Heart left ventricle (tissue), 13 donors: ENCODE data around the gene RIPK1.
"Not testable (repeated sequence)": the region's sequence is repeated elsewhere in the genome, so short reads cannot be mapped to it uniquely, and the experiment has no call there.

Source experiments
- POLR2A ChIP-seq, 2 donors: fragments of 450-650 bp; IDR thresholded peaks; one replicate each; pipeline ENCODE4 v1.6.1; 2017; ENCODE audit warnings: antibody characterized with exemption in 2 of 2, mild to moderate bottlenecking in 2 of 2, moderate library complexity in 2 of 2
- TF ChIP-seq, protein P1 (sequence below), 12 donors: fragments of 200-600 bp; sonication (generic) in 4 of 12; IDR thresholded peaks; one replicate each; pipeline versions ENCODE4 v1.5.0 to v1.8.0; 2018 to 2022; ENCODE audit warnings: antibody characterized with exemption in 12 of 12, mild to moderate bottlenecking in 5 of 12
- donor health status: ischemic (EF 13 %, LVEDD 7.1; RV severe dilation, severe dysfunction).
- donor health status: DM: no; HTN: yes; CAD: no.
- donor health status: DM: no; HTN: no; CAD: no.
- donor health status: ischemic (EF 25% LVEDD 6.9; RV normal size, moderate dysfunction).
- donor health status: ischemic (EF 25% LVEDD 5.7; RV mildly dilated, moderate dysfunction).
- donor health status: ischemic (EF 35%, LVEDD 5.7; RV mildly dilated, moderate dysfunction).
- donor health status: nonischemic (EF 11% LVEDD 7.7; RV severe dilation, severe dysfunction).
- donor health status: DM: yes; HTN: yes; CAD: no.
- donor health status: PGD.
- donor health status: ischemic (EF 29% LVEDD 5.4; RV normal size, mild dysfunction).
- donor health status: nonischemic (EF 23%, LVEDD 6.1; RV moderate dilation, normal function).

DNA sequence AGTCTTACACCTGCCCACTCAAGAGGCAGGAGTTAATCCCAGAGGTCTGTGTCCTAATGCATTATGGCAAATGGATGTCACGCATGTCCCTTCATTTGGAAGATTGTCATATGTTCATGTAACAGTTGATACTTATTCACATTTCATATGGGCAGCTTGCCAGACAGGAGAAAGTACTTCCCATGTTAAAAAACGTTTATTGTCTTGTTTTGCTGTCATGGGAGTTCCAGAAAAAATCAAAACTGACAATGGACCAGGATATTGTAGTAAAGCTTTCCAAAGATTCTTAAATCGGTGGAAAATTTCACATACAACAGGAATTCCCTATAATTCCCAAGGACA lies 13.2 kb upstream of the RIPK1 start:
- TF ChIP-seq POLR2A (IDR thresholded peaks at IDR 0.05): not testable (repeated sequence)
- TF ChIP-seq, protein P1, sequence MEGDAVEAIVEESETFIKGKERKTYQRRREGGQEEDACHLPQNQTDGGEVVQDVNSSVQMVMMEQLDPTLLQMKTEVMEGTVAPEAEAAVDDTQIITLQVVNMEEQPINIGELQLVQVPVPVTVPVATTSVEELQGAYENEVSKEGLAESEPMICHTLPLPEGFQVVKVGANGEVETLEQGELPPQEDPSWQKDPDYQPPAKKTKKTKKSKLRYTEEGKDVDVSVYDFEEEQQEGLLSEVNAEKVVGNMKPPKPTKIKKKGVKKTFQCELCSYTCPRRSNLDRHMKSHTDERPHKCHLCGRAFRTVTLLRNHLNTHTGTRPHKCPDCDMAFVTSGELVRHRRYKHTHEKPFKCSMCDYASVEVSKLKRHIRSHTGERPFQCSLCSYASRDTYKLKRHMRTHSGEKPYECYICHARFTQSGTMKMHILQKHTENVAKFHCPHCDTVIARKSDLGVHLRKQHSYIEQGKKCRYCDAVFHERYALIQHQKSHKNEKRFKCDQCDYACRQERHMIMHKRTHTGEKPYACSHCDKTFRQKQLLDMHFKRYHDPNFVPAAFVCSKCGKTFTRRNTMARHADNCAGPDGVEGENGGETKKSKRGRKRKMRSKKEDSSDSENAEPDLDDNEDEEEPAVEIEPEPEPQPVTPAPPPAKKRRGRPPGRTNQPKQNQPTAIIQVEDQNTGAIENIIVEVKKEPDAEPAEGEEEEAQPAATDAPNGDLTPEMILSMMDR (IDR thresholded peaks at IDR 0.05): not testable (repeated sequence)
